PC-9 (cell line): ENCODE data around the gene SPATA25.

Experiments used
- CTCF ChIP-seq: fragments of 200-600 bp; sonication (generic); conservative IDR thresholded peaks from 2 replicates; pipeline ENCODE4 v1.6.1; 2017; ENCODE audit warnings: mixed run types, antibody characterized with exemption, mild to moderate bottlenecking, moderate library complexity
- EZH2 ChIP-seq: fragments of 200-600 bp; sonication (generic); IDR thresholded peaks from 2 replicates; pipeline ENCODE4 v1.8.0; 2017; ENCODE audit warnings: antibody characterized with exemption, low read depth

GRCh38 chr20:45892049-45892825 lies 4.8 kb upstream of the SPATA25 start:
- 0 out of 2 replicates have a peak, but pooled peaks have one; percentile 42 for TF ChIP-seq CTCF
- no peak for TF ChIP-seq EZH2
